Nephron progenitor cell (in vitro differentiated cells): ENCODE results near the gene BPIFB1.

Source experiments
- DNase-seq: peaks from one replicate; pipeline ENCODE4 v3.0.0; 2021
- H3K27ac Mint-ChIP-seq: 2 replicates; pipeline ENCODE4 v1.8.0; 2021; ENCODE audit warnings: mild to moderate bottlenecking, moderate library complexity, mixed read lengths
- H3K27me3 Mint-ChIP-seq: 2 replicates; pipeline ENCODE4 v1.8.0; 2021; ENCODE audit warnings: mild to moderate bottlenecking, low read depth, mixed read lengths; ENCODE audit not compliant: poor library complexity
- H3K36me3 Mint-ChIP-seq: 2 replicates; pipeline ENCODE4 v1.8.0; 2021; ENCODE audit warnings: low read depth, mixed read lengths
- H3K4me1 Mint-ChIP-seq: 2 replicates; pipeline ENCODE4 v1.8.0; 2021; ENCODE audit warnings: mixed read lengths
- H3K4me3 Mint-ChIP-seq: 2 replicates; pipeline ENCODE4 v1.8.0; 2021; ENCODE audit warnings: mild to moderate bottlenecking, moderate library complexity, mixed read lengths
- H3K9me3 Mint-ChIP-seq: 2 replicates; pipeline ENCODE4 v1.8.0; 2021; ENCODE audit warnings: mild to moderate bottlenecking, moderate library complexity, mixed read lengths
- TF ChIP-seq, protein P1 (sequence below): fragments of 200-600 bp; sonication (generic); IDR thresholded peaks from 2 replicates; pipeline ENCODE4 v1.5.0; 2021; ENCODE audit warnings: antibody characterized with exemption

Gene BPIFB1

DNA sequence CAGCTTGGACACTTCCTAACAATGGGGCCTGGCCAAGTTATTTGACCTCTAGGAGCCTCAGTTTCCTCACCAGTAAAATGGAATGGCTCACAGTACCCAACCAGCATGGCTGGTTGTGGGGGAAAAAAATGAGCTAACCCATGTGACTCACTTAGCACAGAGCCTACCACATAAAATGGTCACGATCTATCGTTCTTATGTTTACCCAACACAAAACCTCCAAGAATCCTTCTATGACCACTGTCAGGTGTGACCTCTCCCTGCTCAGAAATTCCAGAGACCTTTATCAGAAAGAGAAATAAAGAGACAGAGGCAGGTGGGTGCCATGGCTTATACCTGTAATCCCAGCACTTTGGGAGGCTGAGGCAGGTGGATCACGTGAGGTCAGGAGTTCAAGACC is 39.4 kb downstream of the BPIFB1 start:
- no peak for DNase-seq
- H3K4me1 Mint-ChIP-seq, result no peaks in the 10 kb centered on the region
- H3K27ac Mint-ChIP-seq, result no peak overlapping the region
- TF ChIP-seq, protein P1, sequence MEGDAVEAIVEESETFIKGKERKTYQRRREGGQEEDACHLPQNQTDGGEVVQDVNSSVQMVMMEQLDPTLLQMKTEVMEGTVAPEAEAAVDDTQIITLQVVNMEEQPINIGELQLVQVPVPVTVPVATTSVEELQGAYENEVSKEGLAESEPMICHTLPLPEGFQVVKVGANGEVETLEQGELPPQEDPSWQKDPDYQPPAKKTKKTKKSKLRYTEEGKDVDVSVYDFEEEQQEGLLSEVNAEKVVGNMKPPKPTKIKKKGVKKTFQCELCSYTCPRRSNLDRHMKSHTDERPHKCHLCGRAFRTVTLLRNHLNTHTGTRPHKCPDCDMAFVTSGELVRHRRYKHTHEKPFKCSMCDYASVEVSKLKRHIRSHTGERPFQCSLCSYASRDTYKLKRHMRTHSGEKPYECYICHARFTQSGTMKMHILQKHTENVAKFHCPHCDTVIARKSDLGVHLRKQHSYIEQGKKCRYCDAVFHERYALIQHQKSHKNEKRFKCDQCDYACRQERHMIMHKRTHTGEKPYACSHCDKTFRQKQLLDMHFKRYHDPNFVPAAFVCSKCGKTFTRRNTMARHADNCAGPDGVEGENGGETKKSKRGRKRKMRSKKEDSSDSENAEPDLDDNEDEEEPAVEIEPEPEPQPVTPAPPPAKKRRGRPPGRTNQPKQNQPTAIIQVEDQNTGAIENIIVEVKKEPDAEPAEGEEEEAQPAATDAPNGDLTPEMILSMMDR, result no peak
- H3K4me3 Mint-ChIP-seq, result no peak overlapping the region
- H3K36me3 Mint-ChIP-seq, result no peaks in the 10 kb centered on the region
- peaks cover 28% of the 10 kb centered on the region for H3K27me3 Mint-ChIP-seq
- no peaks in the 10 kb centered on the region for H3K9me3 Mint-ChIP-seq

DNA sequence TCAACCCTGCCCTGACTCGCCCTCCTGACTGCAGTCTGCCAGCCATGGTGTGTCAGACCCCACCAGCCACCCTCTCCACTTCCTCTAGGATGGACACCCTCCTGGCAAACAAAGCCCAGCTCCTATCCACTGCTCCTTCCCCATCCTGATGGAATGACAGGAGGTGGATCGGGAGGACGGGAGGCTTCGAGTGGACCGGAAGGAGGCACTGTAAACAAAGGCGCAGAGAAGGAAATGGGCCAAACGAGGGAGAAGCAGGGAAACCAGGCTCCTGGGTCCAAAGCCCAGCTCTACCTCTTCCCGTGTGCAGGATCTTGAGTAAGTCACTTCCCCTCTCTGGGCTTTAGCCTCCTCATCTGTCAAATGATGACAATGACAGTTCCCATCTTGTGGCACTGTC is 40.2 kb downstream of the BPIFB1 start:
- Mint-ChIP-seq H3K9me3 (no peaks in the 10 kb centered on the region), H3K36me3 (no peaks in the 10 kb centered on the region), H3K4me3 (no peak overlapping the region), H3K4me1 (no peaks in the 10 kb centered on the region), H3K27ac (no peak overlapping the region), H3K27me3 (peaks cover 26% of the 10 kb centered on the region)
- no peak for DNase-seq
- TF ChIP-seq, protein P1, result no peak

DNA sequence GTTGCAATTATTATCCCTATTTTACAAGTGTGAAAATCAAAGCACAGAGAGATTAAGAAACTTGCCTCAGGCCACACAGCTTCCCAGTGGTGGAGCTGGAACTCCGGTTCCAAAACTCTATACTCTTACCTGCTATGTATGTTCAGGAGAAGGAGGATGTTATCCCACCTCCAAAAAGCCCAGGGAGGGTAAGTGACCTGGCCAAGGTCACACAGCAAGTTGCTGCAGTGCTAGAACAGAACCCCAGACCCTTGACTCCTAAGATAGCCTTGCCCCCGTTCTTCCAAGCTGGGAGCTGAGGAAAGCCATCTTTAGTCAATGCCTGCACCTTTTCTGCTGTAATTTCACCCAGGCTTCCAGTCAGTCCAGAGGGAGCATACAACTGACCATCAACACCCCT is 42.3 kb downstream of the BPIFB1 start:
- H3K27me3 Mint-ChIP-seq, result peaks cover 19% of the 10 kb centered on the region
- DNase-seq, result no peak
- no peaks in the 10 kb centered on the region for H3K36me3 Mint-ChIP-seq
- no peaks in the 10 kb centered on the region for H3K9me3 Mint-ChIP-seq
- H3K4me3 Mint-ChIP-seq, result no peak overlapping the region
- TF ChIP-seq, protein P1, result no peak
- H3K27ac Mint-ChIP-seq, result no peak overlapping the region
- H3K4me1 Mint-ChIP-seq, result no peaks in the 10 kb centered on the region

DNA sequence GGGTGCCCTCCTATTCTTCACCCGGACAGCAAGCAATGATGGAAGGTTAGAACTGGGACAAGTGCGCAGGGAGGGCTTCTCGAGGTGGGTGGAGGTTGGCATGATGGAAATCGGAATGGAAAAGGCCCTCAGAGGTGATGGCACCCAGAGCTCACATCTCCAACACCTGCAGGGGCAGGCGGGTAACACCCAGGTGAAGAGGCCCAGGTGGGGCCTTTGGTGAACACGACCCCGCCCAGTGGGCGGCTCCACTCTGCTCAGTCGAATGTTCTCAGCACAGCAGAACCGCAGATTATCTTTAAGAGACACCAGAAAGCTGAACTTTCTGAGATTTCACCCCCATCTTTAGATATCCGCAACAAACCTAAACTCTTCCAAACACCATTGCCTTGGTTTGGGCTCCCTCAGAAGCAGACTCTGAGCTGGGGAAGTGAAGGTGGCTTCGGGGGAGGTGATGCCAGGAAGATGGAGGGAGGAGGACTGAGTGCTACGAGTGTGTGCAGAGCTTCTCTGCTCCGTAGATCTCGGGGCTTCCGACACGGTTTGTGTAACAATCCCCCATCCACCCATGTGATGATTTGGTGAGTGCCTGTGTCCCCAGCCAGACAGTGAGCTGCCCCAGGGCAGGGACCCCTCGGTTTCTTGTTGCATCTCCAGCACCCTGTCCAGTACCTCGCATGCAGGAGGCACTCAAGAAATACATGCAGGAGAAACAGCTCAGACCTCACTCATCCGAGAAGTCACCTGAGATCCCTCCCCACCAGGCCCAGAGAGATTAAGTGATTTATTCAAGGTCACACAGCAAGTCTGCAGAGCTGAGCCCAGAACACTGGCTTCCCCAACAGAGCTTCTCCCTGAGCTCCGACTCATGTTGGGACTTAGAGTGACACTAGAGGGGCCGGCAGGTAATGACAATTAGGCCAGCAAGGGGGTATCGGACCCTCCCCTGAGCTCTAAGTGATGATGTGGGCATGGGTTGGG is 45.4 kb downstream of the BPIFB1 start:
- Mint-ChIP-seq H3K27me3 (peaks cover 24% of the 10 kb centered on the region), H3K27ac (no peak overlapping the region), H3K36me3 (no peaks in the 10 kb centered on the region), H3K4me1 (no peaks in the 10 kb centered on the region), H3K4me3 (no peak overlapping the region), H3K9me3 (no peaks in the 10 kb centered on the region)
- no peak for DNase-seq
- TF ChIP-seq, protein P1, result no peak

DNA sequence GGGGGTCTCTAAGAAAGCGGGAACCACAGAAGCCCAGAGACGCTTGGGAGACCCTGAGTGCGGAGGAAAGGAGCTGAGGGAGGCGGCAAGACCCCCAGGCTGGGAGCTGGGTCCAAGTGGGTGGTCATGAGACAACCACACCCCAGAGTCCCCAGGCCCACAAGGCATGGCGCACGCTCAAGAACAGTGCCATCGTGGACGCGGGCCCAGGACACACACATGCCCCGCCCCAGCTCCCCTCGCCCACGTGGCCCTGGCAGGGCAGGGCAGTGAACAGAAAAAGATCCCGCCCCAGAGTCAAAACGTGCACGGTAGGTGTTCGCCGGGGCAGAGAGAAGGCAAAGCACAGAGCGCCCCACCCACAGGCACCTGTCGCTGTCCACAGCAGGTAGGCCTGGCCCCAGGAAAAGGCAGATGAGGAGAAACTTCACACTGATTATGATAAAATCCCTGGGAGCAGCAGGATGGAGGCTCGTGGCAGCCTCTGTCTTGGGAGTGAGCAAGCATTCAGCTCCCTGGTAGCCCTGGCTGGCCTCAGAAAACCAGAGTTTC is 50.0 kb downstream of the BPIFB1 start:
- TF ChIP-seq, protein P1, result no peak
- H3K36me3 Mint-ChIP-seq, result no peaks in the 10 kb centered on the region
- H3K4me1 Mint-ChIP-seq, result no peaks in the 10 kb centered on the region
- no peak overlapping the region for H3K27ac Mint-ChIP-seq
- H3K27me3 Mint-ChIP-seq, result peaks cover 22% of the 10 kb centered on the region
- H3K9me3 Mint-ChIP-seq, result no peaks in the 10 kb centered on the region
- no peak for DNase-seq
- H3K4me3 Mint-ChIP-seq, result no peak overlapping the region
